ENCODE measurements around the gene MRM2.

- TF ChIP-seq ZNF274 (IDR thresholded peaks at IDR 0.05; ENCODE audit: low read depth, low read length) = no peak
- no peak for TF ChIP-seq POLR2A (IDR thresholded peaks at IDR 0.05; ENCODE audit: borderline replicate concordance, extremely low read depth, insufficient read depth, insufficient read length)
- TF ChIP-seq CTCF (IDR thresholded peaks at IDR 0.05 in 2 of 3, conservative IDR thresholded peaks at IDR 0.05 in 1 of 3; ENCODE audit: borderline replicate concordance in 1 of 3, insufficient read depth in 1 of 3, low read depth in 2 of 3, low read length in 2 of 3) = no peak
- TF ChIP-seq CEBPB (IDR thresholded peaks at IDR 0.05; ENCODE audit: low read depth) = no peak
- no peak for TF ChIP-seq POLR2AphosphoS5 (IDR thresholded peaks at IDR 0.05; ENCODE audit: low read depth, low read length)
- no peak for TF ChIP-seq REST (IDR thresholded peaks at IDR 0.05; ENCODE audit: low read depth)
These were observed 51.5 kb downstream of the MRM2 start for GRCh38 chr7:2190531-2190930.

Measured in HCT116 (cell line).